CD4-positive, alpha-beta memory T cell (primary cell): ENCODE data around the gene COPS8. TPM values are rescaled to one million over a fixed set of nuclear protein-coding genes. Genes with fewer than 3 reads are reported as not detected.
A peak's percentile ranks its signal among the peaks of the same experiment; 100 is the strongest.

Experiments
- CTCF ChIA-PET: fragments of 350-600 bp; sonication (Branson Sonifier 250); formaldehyde crosslinking; loops from one replicate; lab custom pipeline; 2021; ENCODE audit warnings: inconsistent platforms; ENCODE audit not compliant: partially characterized antibody; lab: Charles Lee
- POLR2A ChIA-PET: fragments of 350-600 bp; sonication (Branson Sonifier 250); formaldehyde crosslinking; loops from one replicate; lab custom pipeline; 2021; ENCODE audit not compliant: partially characterized antibody; lab: Charles Lee
- DNase-seq, 5 donors: peaks; one replicate each; pipeline versions ENCODE4 v3.0.0 to v3.0.0-alpha.2; 2020 to 2022; ENCODE audit warnings: mixed read lengths in 1 of 5
- H3K27ac ChIP-seq: one replicate; pipeline ENCODE4 v1.7.0; 2013; ENCODE audit warnings: low read depth, low read length
- H3K27me3 ChIP-seq: 2 replicates; pipeline ENCODE4 v1.7.0; 2013; ENCODE audit warnings: mild to moderate bottlenecking, low read length, moderate library complexity; ENCODE audit not compliant: insufficient read depth
- H3K36me3 ChIP-seq: 2 replicates; pipeline ENCODE4 v1.7.0; 2013; ENCODE audit warnings: mild to moderate bottlenecking, low read length, moderate library complexity; ENCODE audit not compliant: insufficient read depth
- H3K4me1 ChIP-seq: 2 replicates; pipeline ENCODE4 v1.7.0; 2013; ENCODE audit warnings: mild to moderate bottlenecking, low read length, moderate library complexity; ENCODE audit not compliant: insufficient read depth
- H3K4me3 ChIP-seq, 2 donors: one replicate each; pipeline ENCODE4 v1.7.0; 2013; ENCODE audit warnings: low read length in 2 of 2, mild to moderate bottlenecking in 1 of 2
- H3K9me3 ChIP-seq, 2 donors: one replicate each; pipeline ENCODE4 v1.7.0; 2013; ENCODE audit warnings: low read length in 2 of 2, control low read depth in 1 of 2; ENCODE audit not compliant: control insufficient read depth in 1 of 2
- H3K27ac Mint-ChIP-seq, 7 donors: one replicate each; pipeline ENCODE4 v1.8.0; 2020 to 2021; ENCODE audit warnings: mixed read lengths in 7 of 7, mild to moderate bottlenecking in 6 of 7, inconsistent platforms in 3 of 7, moderate library complexity in 3 of 7
- H3K27me3 Mint-ChIP-seq, 2 donors: one replicate each; pipeline ENCODE4 v1.8.0; 2020 to 2021; ENCODE audit warnings: mixed read lengths in 2 of 2
- H3K36me3 Mint-ChIP-seq, 2 donors: one replicate each; pipeline ENCODE4 v1.8.0; 2020 to 2021; ENCODE audit warnings: mixed read lengths in 2 of 2, inconsistent platforms in 1 of 2, mild to moderate bottlenecking in 1 of 2
- H3K4me1 Mint-ChIP-seq, 4 donors: one replicate each; pipeline ENCODE4 v1.8.0; 2020 to 2021; ENCODE audit warnings: mixed read lengths in 4 of 4, mild to moderate bottlenecking in 1 of 4
- H3K4me3 Mint-ChIP-seq, 8 donors: one replicate each; pipeline ENCODE4 v1.8.0; 2020 to 2021; ENCODE audit warnings: mixed read lengths in 8 of 8, mild to moderate bottlenecking in 7 of 8, moderate library complexity in 6 of 8, inconsistent platforms in 3 of 8
- H3K9me3 Mint-ChIP-seq, 8 donors: one replicate each; pipeline ENCODE4 v1.8.0; 2020 to 2021; ENCODE audit warnings: mixed read lengths in 8 of 8, mild to moderate bottlenecking in 5 of 8, inconsistent platforms in 3 of 8, moderate library complexity in 1 of 8
- intact Hi-C: fragments of 100-400 bp; cut with micrococcal nuclease; formaldehyde crosslinking; loops from one replicate; pipeline ENCODE4 v1.15.1; 2023
- polyA plus RNA-seq, 2 donors: library from polyadenylated mRNA; unstranded; fragments of 300-500 nt; fragmentation: Illumina TruSeq; gene quantifications; one replicate each; pipeline ENCODE4 v1.2.3, GENCODE V29; 2021
- total RNA-seq, 2 experiments: library from RNA; stranded (reverse); gene quantifications; one replicate each; pipeline ENCODE4 v1.2.3, GENCODE V29; 2021

Gene COPS8
- total and polyA plus RNA-seq, 4 experiments from 2014 or later, result 33.4 to 105 (median 52.8) TPM

GRCh38 chr2:237058423-237058822 lies 27.3 kb upstream of the COPS8 start:
- H3K27me3 Mint-ChIP-seq, result peaks cover 0 to 1% of the 10 kb centered on the region in 2 donors
- H3K27me3 ChIP-seq, result no peaks in the 10 kb centered on the region
- H3K4me3 Mint-ChIP-seq, result no peak overlapping the region
- CTCF ChIA-PET, result interaction anchor here (1.0 kb wide), 1 partner anchor 705 kb away, joined by 3 read pairs; no protein-coding TSS in a partner anchor
- no peaks in the 10 kb centered on the region for H3K9me3 ChIP-seq
- H3K4me1 Mint-ChIP-seq, result peaks cover 0 to 2% (median 0%) of the 10 kb centered on the region in 4 donors
- H3K27ac ChIP-seq, result no peak overlapping the region
- POLR2A ChIA-PET, result no interaction called here
- no peaks in the 10 kb centered on the region for H3K36me3 ChIP-seq
- intact Hi-C loops, result no loop called here
- DNase-seq, result no peak
- H3K4me3 ChIP-seq, result no peak overlapping the region
- H3K36me3 Mint-ChIP-seq, result no peaks in the 10 kb centered on the region
- H3K9me3 Mint-ChIP-seq, result no peaks in the 10 kb centered on the region
- H3K27ac Mint-ChIP-seq, result peak overlapping the region in 1 of 7 donors; percentile 36
- H3K4me1 ChIP-seq, result no peaks in the 10 kb centered on the region

GRCh38 chr2:237059155-237059875 lies 26.4 kb upstream of the COPS8 start:
- no peak for DNase-seq
- no peaks in the 10 kb centered on the region for H3K9me3 ChIP-seq
- peaks cover 0 to 2% (median 0%) of the 10 kb centered on the region in 4 donors for H3K4me1 Mint-ChIP-seq
- no peaks in the 10 kb centered on the region for H3K4me1 ChIP-seq
- H3K4me3 Mint-ChIP-seq, result peak overlapping the region in 1 of 8 donors; percentile 36
- H3K27ac Mint-ChIP-seq, result peak overlapping the region in 2 of 7 donors; percentile 30 to 84
- no peaks in the 10 kb centered on the region for H3K36me3 Mint-ChIP-seq
- no peaks in the 10 kb centered on the region for H3K27me3 ChIP-seq
- ChIA-PET CTCF (interaction anchor here (0.7 to 0.9 kb wide), 2 partner anchors 706 to 710 kb away, joined by 3 to 4 read pairs; no protein-coding TSS in a partner anchor), POLR2A (no interaction called here)
- no peaks in the 10 kb centered on the region for H3K36me3 ChIP-seq
- no peaks in the 10 kb centered on the region for H3K9me3 Mint-ChIP-seq
- intact Hi-C loops, result no loop called here
- peaks cover 0 to 1% of the 10 kb centered on the region in 2 donors for H3K27me3 Mint-ChIP-seq
- no peak overlapping the region for H3K27ac ChIP-seq
- no peak overlapping the region for H3K4me3 ChIP-seq

- Histone ChIP-seq H3K36me3 (no peaks in the 10 kb centered on the region), H3K4me3 (no peak overlapping the region), H3K27ac (no peak overlapping the region), H3K4me1 (no peaks in the 10 kb centered on the region), H3K9me3 (no peaks in the 10 kb centered on the region), H3K27me3 (no peaks in the 10 kb centered on the region)
- H3K4me3 Mint-ChIP-seq, result no peak overlapping the region
- no peaks in the 10 kb centered on the region for H3K27me3 Mint-ChIP-seq
- H3K4me1 Mint-ChIP-seq, result peaks cover 0 to 2% (median 0%) of the 10 kb centered on the region in 4 donors
- DNase-seq, result peak in 3 of 5 donors; percentile 9 to 27 (median 25)
- ChIA-PET POLR2A (no interaction called here), CTCF (interaction anchor here (1.9 kb wide), 1 partner anchor 717 kb away, joined by 4 read pairs; no protein-coding TSS in a partner anchor)
- H3K36me3 Mint-ChIP-seq, result no peaks in the 10 kb centered on the region
- no peaks in the 10 kb centered on the region for H3K9me3 Mint-ChIP-seq
- intact Hi-C loops, result loop anchor here (1.0 kb wide), 1 partner anchor 707 kb away; no protein-coding TSS in a partner anchor
- peak overlapping the region in 1 of 7 donors; percentile 29 for H3K27ac Mint-ChIP-seq
Observed at GRCh38 chr2:237060534-237061312, 25.0 kb upstream of the COPS8 start.

GRCh38 chr2:237061356-237061755 lies 24.3 kb upstream of the COPS8 start:
- H3K4me1 ChIP-seq, result no peaks in the 10 kb centered on the region
- H3K9me3 Mint-ChIP-seq, result no peaks in the 10 kb centered on the region
- no peaks in the 10 kb centered on the region for H3K9me3 ChIP-seq
- H3K27me3 Mint-ChIP-seq, result no peaks in the 10 kb centered on the region
- H3K27me3 ChIP-seq, result no peaks in the 10 kb centered on the region
- peaks cover 0 to 2% (median 0%) of the 10 kb centered on the region in 4 donors for H3K4me1 Mint-ChIP-seq
- intact Hi-C loops, result no loop called here
- H3K27ac Mint-ChIP-seq, result no peak overlapping the region
- H3K27ac ChIP-seq, result no peak overlapping the region
- H3K4me3 Mint-ChIP-seq, result peak overlapping the region in 1 of 8 donors; percentile 1
- no peak overlapping the region for H3K4me3 ChIP-seq
- H3K36me3 ChIP-seq, result no peaks in the 10 kb centered on the region
- H3K36me3 Mint-ChIP-seq, result no peaks in the 10 kb centered on the region
- ChIA-PET CTCF (interaction anchor here (1.9 kb wide), 1 partner anchor 718 kb away, joined by 4 read pairs; no protein-coding TSS in a partner anchor), POLR2A (no interaction called here)
- no peak for DNase-seq

- CTCF ChIA-PET, result interaction anchor here (1.2 to 1.3 kb wide), 2 partner anchors 549 to 710 kb away, joined by 3 to 6 read pairs; no protein-coding TSS in a partner anchor
- Histone ChIP-seq H3K27ac (no peak overlapping the region), H3K4me3 (no peak overlapping the region), H3K27me3 (no peaks in the 10 kb centered on the region), H3K36me3 (no peaks in the 10 kb centered on the region), H3K9me3 (no peaks in the 10 kb centered on the region), H3K4me1 (no peaks in the 10 kb centered on the region)
- no peak overlapping the region for H3K27ac Mint-ChIP-seq
- DNase-seq, result no peak
- POLR2A ChIA-PET, result no interaction called here
- no peaks in the 10 kb centered on the region for H3K27me3 Mint-ChIP-seq
- H3K36me3 Mint-ChIP-seq, result no peaks in the 10 kb centered on the region
- no peaks in the 10 kb centered on the region for H3K9me3 Mint-ChIP-seq
- intact Hi-C loops, result no loop called here
- no peak overlapping the region for H3K4me3 Mint-ChIP-seq
- H3K4me1 Mint-ChIP-seq, result peaks cover 0 to 2% (median 0%) of the 10 kb centered on the region in 4 donors
Observed at GRCh38 chr2:237062585-237062984, 23.1 kb upstream of the COPS8 start.

- Mint-ChIP-seq H3K9me3 (no peaks in the 10 kb centered on the region), H3K27me3 (no peaks in the 10 kb centered on the region), H3K27ac (no peak overlapping the region), H3K36me3 (no peaks in the 10 kb centered on the region), H3K4me1 (no peaks in the 10 kb centered on the region), H3K4me3 (no peak overlapping the region)
- H3K27ac ChIP-seq, result no peak overlapping the region
- H3K27me3 ChIP-seq, result no peaks in the 10 kb centered on the region
- H3K4me1 ChIP-seq, result no peaks in the 10 kb centered on the region
- no peak overlapping the region for H3K4me3 ChIP-seq
- intact Hi-C loops, result no loop called here
- no peak for DNase-seq
- H3K9me3 ChIP-seq, result no peaks in the 10 kb centered on the region
- ChIA-PET POLR2A (no interaction called here), CTCF (interaction anchor here (1.7 kb wide), 2 partner anchors 9 to 552 kb away, joined by 5 read pairs; no protein-coding TSS in a partner anchor)
- H3K36me3 ChIP-seq, result no peaks in the 10 kb centered on the region
Observed at GRCh38 chr2:237064203-237065070, 21.3 kb upstream of the COPS8 start.
